Parathyroid adenoma (tissue), 2 donors: ENCODE measurements around the gene RGS21.

Experiments
- H2AFZ ChIP-seq: fragments of 300-600 bp; sonication (generic); one replicate; pipeline ENCODE4 v1.7.0; 2017; ENCODE audit warnings: antibody characterized with exemption, mild to moderate bottlenecking
- H3K27ac ChIP-seq: fragments of 300-600 bp; sonication (generic); one replicate; pipeline ENCODE4 v1.7.0; 2017
- H3K27me3 ChIP-seq: fragments of 300-600 bp; sonication (generic); one replicate; pipeline ENCODE4 v1.7.0; 2017; ENCODE audit warnings: low read length; ENCODE audit not compliant: control insufficient read depth, insufficient read depth
- H3K36me3 ChIP-seq: fragments of 300-600 bp; sonication (generic); one replicate; pipeline ENCODE4 v1.7.0; 2017; ENCODE audit warnings: low read length; ENCODE audit not compliant: control insufficient read depth, insufficient read depth
- H3K4me1 ChIP-seq: fragments of 300-600 bp; sonication (generic); one replicate; pipeline ENCODE4 v1.7.0; 2017; ENCODE audit warnings: control low read depth
- H3K4me2 ChIP-seq: fragments of 300-600 bp; sonication (generic); one replicate; pipeline ENCODE4 v1.7.0; 2017; ENCODE audit warnings: low read length
- H3K4me3 ChIP-seq: fragments of 300-600 bp; sonication (generic); one replicate; pipeline ENCODE4 v1.7.0; 2017; ENCODE audit warnings: low read depth, low read length
- H3K79me2 ChIP-seq: fragments of 300-600 bp; sonication (generic); one replicate; pipeline ENCODE4 v1.7.0; 2017; ENCODE audit warnings: control low read depth
- H3K9ac ChIP-seq: fragments of 300-600 bp; sonication (generic); one replicate; pipeline ENCODE4 v1.7.0; 2017; ENCODE audit warnings: mild to moderate bottlenecking
- H3K9me3 ChIP-seq: fragments of 300-600 bp; sonication (generic); one replicate; pipeline ENCODE4 v1.7.0; 2017; ENCODE audit warnings: low read length; ENCODE audit not compliant: control insufficient read depth
- CTCF ChIP-seq: fragments of 300-600 bp; sonication (generic); IDR thresholded peaks from one replicate; pipeline ENCODE4 v1.7.0; 2017; ENCODE audit warnings: antibody characterized with exemption, mild to moderate bottlenecking
- donor health status: primary hyperparathyroidism.

Gene RGS21

DNA sequence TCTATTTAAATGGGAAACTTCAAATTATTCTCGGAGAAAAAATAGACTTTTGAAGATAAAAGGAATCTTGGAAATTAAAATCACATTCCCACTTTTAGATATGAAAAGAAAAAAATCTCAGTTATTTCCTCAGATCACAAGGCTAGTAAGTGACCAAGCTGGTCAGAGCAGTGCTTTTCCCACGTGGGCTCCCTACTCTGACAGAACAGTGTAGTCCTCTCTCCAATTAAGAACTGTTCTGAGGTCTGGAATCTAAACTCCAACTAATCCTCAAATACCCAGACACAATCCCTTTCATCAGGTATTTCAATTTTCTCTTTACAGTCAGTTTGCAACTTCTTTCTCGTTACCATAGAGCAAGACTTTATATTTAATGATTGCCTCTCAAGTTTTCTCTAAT, 50.6 kb downstream of the RGS21 start:
- no peak for TF ChIP-seq CTCF
- H3K36me3 ChIP-seq, result no peaks in the 10 kb centered on the region
- H3K4me2 ChIP-seq, result no peak overlapping the region
- H3K9ac ChIP-seq, result no peak overlapping the region
- no peaks in the 10 kb centered on the region for H3K27me3 ChIP-seq
- H3K4me3 ChIP-seq, result no peak overlapping the region
- no peaks in the 10 kb centered on the region for H3K9me3 ChIP-seq
- no peaks in the 10 kb centered on the region for H3K79me2 ChIP-seq
- no peaks in the 10 kb centered on the region for H3K4me1 ChIP-seq
- H2AFZ ChIP-seq, result no peak overlapping the region
- no peak overlapping the region for H3K27ac ChIP-seq

- Histone ChIP-seq H3K36me3 (no peaks in the 10 kb centered on the region), H3K9ac (no peak overlapping the region), H3K4me3 (no peak overlapping the region), H3K4me1 (no peaks in the 10 kb centered on the region), H3K9me3 (no peaks in the 10 kb centered on the region), H3K27me3 (no peaks in the 10 kb centered on the region), H3K4me2 (no peak overlapping the region), H3K79me2 (no peaks in the 10 kb centered on the region), H2AFZ (no peak overlapping the region), H3K27ac (no peak overlapping the region)
- TF ChIP-seq CTCF, result no peak
Observed at GRCh38 chr1:192375306-192375705, 58.5 kb downstream of the RGS21 start.

DNA sequence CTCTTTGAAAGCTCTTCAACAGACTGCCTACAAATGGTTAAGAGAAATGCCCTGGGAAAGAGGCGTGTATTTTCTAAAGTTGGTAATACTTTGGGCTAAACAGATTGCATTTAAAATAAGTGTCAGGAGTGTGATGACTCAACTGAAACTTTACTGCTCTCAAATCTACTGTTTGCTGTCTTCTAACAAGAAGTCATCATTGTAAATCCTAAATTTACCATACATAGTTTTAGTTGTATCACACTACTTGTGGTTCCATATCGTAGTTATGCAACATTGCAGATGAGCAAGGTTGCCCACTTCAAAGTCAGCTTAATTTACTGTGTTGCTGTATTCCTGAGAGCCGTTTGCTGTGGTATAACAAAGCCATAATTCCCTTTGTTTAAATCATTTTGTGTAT, 59.6 kb downstream of the RGS21 start:
- no peak overlapping the region for H3K4me2 ChIP-seq
- no peaks in the 10 kb centered on the region for H3K27me3 ChIP-seq
- H3K79me2 ChIP-seq, result no peaks in the 10 kb centered on the region
- H3K9ac ChIP-seq, result no peak overlapping the region
- H3K36me3 ChIP-seq, result no peaks in the 10 kb centered on the region
- no peak overlapping the region for H3K4me3 ChIP-seq
- H3K4me1 ChIP-seq, result no peaks in the 10 kb centered on the region
- H3K27ac ChIP-seq, result no peak overlapping the region
- TF ChIP-seq CTCF, result no peak
- no peaks in the 10 kb centered on the region for H3K9me3 ChIP-seq
- no peak overlapping the region for H2AFZ ChIP-seq

GRCh38 chr1:192378276-192378675, 61.5 kb downstream of the RGS21 start:
- Histone ChIP-seq H2AFZ (no peak overlapping the region), H3K9me3 (no peaks in the 10 kb centered on the region), H3K9ac (no peak overlapping the region), H3K27me3 (no peaks in the 10 kb centered on the region), H3K79me2 (no peaks in the 10 kb centered on the region), H3K4me2 (no peak overlapping the region), H3K4me1 (no peaks in the 10 kb centered on the region), H3K36me3 (no peaks in the 10 kb centered on the region), H3K4me3 (no peak overlapping the region), H3K27ac (no peak overlapping the region)
- no peak for TF ChIP-seq CTCF

DNA sequence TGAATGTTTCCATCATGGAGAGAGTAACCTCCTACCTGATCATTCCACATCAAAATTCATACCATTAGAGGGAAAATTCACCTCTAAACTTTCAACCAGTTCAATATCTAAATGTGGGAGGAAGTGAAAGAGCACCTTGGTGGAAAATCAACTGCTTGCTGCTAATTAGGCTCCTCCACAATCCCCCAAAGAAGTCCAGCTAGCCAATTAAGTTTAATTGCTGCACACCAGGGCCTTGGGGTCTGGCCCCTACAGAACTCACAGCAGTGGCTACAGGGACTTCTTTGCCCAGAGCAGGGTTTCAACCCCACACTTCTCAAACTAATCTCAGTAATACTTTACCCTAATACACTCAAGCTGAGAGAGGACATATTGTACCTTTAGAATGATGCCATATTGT, 62.1 kb downstream of the RGS21 start:
- Histone ChIP-seq H3K9me3 (no peaks in the 10 kb centered on the region), H3K79me2 (no peaks in the 10 kb centered on the region), H3K4me2 (no peak overlapping the region), H3K4me1 (no peaks in the 10 kb centered on the region), H3K9ac (no peak overlapping the region), H3K36me3 (no peaks in the 10 kb centered on the region), H2AFZ (no peak overlapping the region), H3K27me3 (no peaks in the 10 kb centered on the region), H3K4me3 (no peak overlapping the region), H3K27ac (no peak overlapping the region)
- no peak for TF ChIP-seq CTCF
